ENCODE data around the gene LONP2. TPM values are rescaled to one million over a fixed set of nuclear protein-coding genes. Genes with fewer than 3 reads are reported as not detected.
"Not testable (repeated sequence)": the region's sequence is repeated elsewhere in the genome, so short reads cannot be mapped to it uniquely, and the experiment has no call there.

Gene LONP2
- total RNA-seq, 3 donors from 2014 or later (not counting 1 experiment from before 2014, with no cell fraction given): 48.6 to 87.8 (median 61.7) TPM

DNA sequence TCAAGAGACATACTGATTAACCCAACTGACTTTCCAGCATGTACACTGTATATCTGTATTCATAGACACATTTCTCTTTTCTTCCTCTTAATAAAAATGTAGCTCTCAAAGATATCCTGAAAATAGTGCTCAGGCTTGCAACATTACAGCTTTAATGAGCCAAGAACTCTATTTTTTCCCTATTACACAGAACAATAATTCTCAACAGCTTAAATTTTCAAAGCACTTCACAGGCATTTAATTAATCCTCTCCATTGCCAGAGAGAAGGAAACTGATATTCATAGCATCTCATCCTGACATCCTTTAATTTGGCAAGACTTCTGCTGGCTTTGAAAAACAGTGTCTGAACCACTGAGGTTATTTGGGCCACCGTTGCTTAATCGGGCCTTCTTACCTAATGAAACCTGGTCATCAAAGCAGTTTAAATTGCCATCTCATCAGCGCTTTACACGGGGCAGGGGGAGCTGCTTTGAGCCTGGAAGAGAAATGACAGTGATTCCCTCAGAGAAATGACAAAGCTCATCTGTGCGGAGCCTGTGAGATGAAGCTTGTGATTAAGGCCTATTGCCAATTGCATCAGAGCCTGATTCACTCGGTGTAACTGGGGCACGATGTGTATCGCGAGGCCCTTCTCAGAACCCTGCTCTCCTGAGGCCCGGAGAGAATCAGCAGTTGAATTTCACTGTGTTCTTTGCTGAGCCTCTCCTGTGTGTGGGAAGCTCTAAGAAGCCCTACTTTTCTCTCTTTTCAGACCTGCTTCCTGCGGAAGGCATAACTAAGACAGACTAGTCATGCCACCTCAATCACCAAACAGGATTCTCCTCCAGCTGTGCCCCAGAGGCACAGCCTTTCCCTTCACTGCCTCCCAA, 149.6 kb downstream of the LONP2 start:
- H3K9me3 Mint-ChIP-seq: no peaks in the 10 kb centered on the region
- no peaks in the 10 kb centered on the region for H3K36me3 ChIP-seq (ENCODE audit: control insufficient read depth, insufficient read depth, low read length)
- no peak overlapping the region for H3K27ac Mint-ChIP-seq
- no peak overlapping the region for H3K4me3 Mint-ChIP-seq
- H3K27me3 Mint-ChIP-seq (ENCODE audit: low read depth in 2 of 2): no peaks in the 10 kb centered on the region
- no peaks in the 10 kb centered on the region for H3K4me1 ChIP-seq (ENCODE audit: control insufficient read depth, insufficient read depth, low read length)
- no peaks in the 10 kb centered on the region for H3K27me3 ChIP-seq (ENCODE audit: control insufficient read depth, insufficient read depth, low read length)
- H3K4me3 ChIP-seq (ENCODE audit: low read length): no peak overlapping the region
- H3K9me3 ChIP-seq (ENCODE audit: control insufficient read depth, insufficient read depth, low read length): no peaks in the 10 kb centered on the region
- intact Hi-C loops (cut with micrococcal nuclease): no loop called here
- DNase-seq (no peak), ATAC-seq (peak in 1 of 3 donors; percentile 37)
- WGBS (ENCODE audit: insufficient coverage): 84% methylated on average over 11 of the region's 11 CpGs
- TF ChIP-seq, protein P1, sequence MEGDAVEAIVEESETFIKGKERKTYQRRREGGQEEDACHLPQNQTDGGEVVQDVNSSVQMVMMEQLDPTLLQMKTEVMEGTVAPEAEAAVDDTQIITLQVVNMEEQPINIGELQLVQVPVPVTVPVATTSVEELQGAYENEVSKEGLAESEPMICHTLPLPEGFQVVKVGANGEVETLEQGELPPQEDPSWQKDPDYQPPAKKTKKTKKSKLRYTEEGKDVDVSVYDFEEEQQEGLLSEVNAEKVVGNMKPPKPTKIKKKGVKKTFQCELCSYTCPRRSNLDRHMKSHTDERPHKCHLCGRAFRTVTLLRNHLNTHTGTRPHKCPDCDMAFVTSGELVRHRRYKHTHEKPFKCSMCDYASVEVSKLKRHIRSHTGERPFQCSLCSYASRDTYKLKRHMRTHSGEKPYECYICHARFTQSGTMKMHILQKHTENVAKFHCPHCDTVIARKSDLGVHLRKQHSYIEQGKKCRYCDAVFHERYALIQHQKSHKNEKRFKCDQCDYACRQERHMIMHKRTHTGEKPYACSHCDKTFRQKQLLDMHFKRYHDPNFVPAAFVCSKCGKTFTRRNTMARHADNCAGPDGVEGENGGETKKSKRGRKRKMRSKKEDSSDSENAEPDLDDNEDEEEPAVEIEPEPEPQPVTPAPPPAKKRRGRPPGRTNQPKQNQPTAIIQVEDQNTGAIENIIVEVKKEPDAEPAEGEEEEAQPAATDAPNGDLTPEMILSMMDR (IDR thresholded peaks at IDR 0.05): no peak
- H3K36me3 Mint-ChIP-seq: no peaks in the 10 kb centered on the region
- H3K4me1 Mint-ChIP-seq: no peaks in the 10 kb centered on the region
- H3K27ac ChIP-seq (ENCODE audit: low read length): no peak overlapping the region

DNA sequence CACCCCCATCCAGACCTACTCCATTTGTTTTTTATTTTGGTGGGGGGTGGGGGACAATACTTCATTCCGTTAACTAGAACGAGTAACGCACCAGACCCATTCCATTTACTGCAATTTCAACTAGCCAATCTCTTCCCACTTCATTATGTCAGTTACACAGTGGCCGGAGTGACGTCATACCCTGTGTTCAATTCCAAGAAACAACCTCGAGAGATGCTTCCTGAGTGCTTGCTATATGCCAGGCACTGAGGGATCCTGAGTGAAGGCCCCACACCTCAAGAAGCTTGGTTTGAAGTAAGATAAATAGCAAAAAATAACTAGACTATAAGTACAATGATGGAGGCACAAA, 150.2 kb downstream of the LONP2 start:
- 95% methylated on average over 6 of the region's 6 CpGs for WGBS (ENCODE audit: insufficient coverage)
- Mint-ChIP-seq H3K9me3 (no peaks in the 10 kb centered on the region), H3K4me1 (no peaks in the 10 kb centered on the region), H3K27ac (no peak overlapping the region), H3K36me3 (no peaks in the 10 kb centered on the region), H3K27me3 (ENCODE audit: low read depth in 2 of 2) (no peaks in the 10 kb centered on the region), H3K4me3 (no peak overlapping the region)
- TF ChIP-seq, protein P1 (IDR thresholded peaks at IDR 0.05): no peak
- H3K27ac ChIP-seq (ENCODE audit: low read length): no peak overlapping the region
- intact Hi-C loops (cut with micrococcal nuclease): no loop called here
- H3K4me1 ChIP-seq (ENCODE audit: control insufficient read depth, insufficient read depth, low read length): no peaks in the 10 kb centered on the region
- no peaks in the 10 kb centered on the region for H3K27me3 ChIP-seq (ENCODE audit: control insufficient read depth, insufficient read depth, low read length)
- H3K36me3 ChIP-seq (ENCODE audit: control insufficient read depth, insufficient read depth, low read length): no peaks in the 10 kb centered on the region
- no peaks in the 10 kb centered on the region for H3K9me3 ChIP-seq (ENCODE audit: control insufficient read depth, insufficient read depth, low read length)
- no peak overlapping the region for H3K4me3 ChIP-seq (ENCODE audit: low read length)
- DNase-seq: no peak
- ATAC-seq: no peak

DNA sequence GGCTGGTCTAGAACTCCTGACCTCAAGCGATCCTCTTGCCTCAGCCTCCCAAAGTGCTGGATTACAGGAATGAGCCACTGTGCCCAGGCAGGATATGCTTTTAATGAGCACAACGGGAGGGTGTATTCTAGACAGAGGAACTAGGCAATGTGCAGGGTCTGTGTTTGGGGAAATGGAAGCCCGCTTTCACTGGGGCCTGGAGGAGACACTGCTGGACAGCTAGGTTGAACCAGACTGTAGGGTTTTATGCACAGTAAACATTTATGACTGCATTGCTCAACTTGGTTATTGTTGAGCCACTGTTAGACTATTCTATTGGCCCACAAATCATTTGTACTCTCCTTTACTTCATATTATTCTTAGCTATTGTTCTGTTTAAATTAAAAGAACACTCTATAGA, 151.3 kb downstream of the LONP2 start:
- TF ChIP-seq, protein P1 (IDR thresholded peaks at IDR 0.05): no peak
- Mint-ChIP-seq H3K27ac (no peak overlapping the region), H3K9me3 (no peaks in the 10 kb centered on the region), H3K4me1 (no peaks in the 10 kb centered on the region), H3K27me3 (ENCODE audit: low read depth in 2 of 2) (no peaks in the 10 kb centered on the region), H3K4me3 (no peak overlapping the region), H3K36me3 (no peaks in the 10 kb centered on the region)
- no peaks in the 10 kb centered on the region for H3K4me1 ChIP-seq (ENCODE audit: control insufficient read depth, insufficient read depth, low read length)
- DNase-seq: no peak
- no peaks in the 10 kb centered on the region for H3K36me3 ChIP-seq (ENCODE audit: control insufficient read depth, insufficient read depth, low read length)
- H3K27me3 ChIP-seq (ENCODE audit: control insufficient read depth, insufficient read depth, low read length): no peaks in the 10 kb centered on the region
- intact Hi-C loops (cut with micrococcal nuclease): no loop called here
- no peak overlapping the region for H3K4me3 ChIP-seq (ENCODE audit: low read length)
- 79% methylated on average over 3 of the region's 3 CpGs for WGBS (ENCODE audit: insufficient coverage)
- no peaks in the 10 kb centered on the region for H3K9me3 ChIP-seq (ENCODE audit: control insufficient read depth, insufficient read depth, low read length)
- no peak for ATAC-seq
- H3K27ac ChIP-seq (ENCODE audit: low read length): no peak overlapping the region

DNA sequence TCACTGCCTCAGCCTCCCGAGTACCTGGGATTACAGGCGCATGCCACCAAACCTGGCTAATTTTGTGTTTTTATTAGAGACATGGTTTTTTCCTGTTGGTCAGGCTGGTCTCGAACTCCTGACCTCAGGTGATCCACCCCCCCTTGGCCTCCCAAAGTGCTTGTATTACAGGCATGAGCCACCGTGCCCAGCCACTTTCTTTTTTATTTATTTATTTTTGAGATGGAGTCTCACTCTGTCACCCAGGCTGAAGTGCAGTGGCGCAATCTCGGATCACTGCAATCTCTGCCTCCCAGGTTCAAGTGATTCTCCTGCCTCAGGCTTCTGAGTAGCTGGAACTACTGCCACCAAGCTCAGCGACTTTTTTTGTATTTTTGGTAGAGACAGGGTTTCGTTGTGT, 158.4 kb downstream of the LONP2 start:
- H3K9me3 ChIP-seq (ENCODE audit: control insufficient read depth, insufficient read depth, low read length); H3K36me3 Mint-ChIP-seq; intact Hi-C loops (cut with micrococcal nuclease); H3K9me3 Mint-ChIP-seq; H3K4me1 ChIP-seq (ENCODE audit: control insufficient read depth, insufficient read depth, low read length); H3K27ac ChIP-seq (ENCODE audit: low read length); DNase-seq; H3K27me3 ChIP-seq (ENCODE audit: control insufficient read depth, insufficient read depth, low read length); H3K4me3 ChIP-seq (ENCODE audit: low read length); ATAC-seq; H3K36me3 ChIP-seq (ENCODE audit: control insufficient read depth, insufficient read depth, low read length); H3K4me3 Mint-ChIP-seq; H3K27me3 Mint-ChIP-seq (ENCODE audit: low read depth in 2 of 2); H3K27ac Mint-ChIP-seq; H3K4me1 Mint-ChIP-seq: not testable (repeated sequence)
- WGBS (ENCODE audit: insufficient coverage): 93% methylated on average over 7 of the region's 8 CpGs
